GM19395 (cell line): Measurements from ENCODE around the gene NFIX.

Source experiments
- ATAC-seq: cut with Tn5 transposase; IDR thresholded peaks from one replicate; pipeline ENCODE4 v1.9.1; 2021; ENCODE audit warnings: mild to moderate bottlenecking, moderate library complexity; ENCODE audit not compliant: unreplicated experiment

NFIX gene

DNA sequence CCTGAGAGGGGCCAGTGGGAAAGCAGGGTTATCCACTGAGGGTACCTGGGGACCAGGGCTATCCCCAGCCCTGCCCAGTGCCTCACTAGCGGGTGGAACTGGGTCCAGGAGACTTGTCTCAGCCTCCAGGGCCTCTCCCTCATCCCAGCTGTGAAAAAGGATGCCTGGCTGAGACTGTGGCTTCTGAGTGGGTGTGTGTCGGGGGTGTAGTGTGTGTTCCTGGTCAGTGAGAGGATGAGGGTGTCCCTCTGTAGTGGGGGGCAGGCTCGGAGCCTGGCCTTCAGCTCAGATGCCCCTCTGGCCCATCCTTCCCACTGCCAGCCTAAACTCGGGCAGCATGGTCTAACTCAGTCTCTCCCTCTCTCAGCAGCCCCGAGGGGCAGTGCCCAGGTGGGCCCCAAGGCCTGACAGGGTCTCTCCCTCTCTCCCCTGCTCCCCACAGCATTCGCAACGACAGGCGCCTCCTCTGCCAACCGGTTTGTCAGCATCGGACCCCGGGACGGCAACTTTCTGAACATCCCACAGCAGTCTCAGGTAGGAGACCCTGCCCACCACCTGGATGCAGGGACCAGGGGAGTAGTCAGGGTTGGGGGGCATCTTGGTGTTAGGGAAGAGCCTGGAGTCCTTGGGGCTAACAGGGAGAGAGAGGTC lies 94.7 kb downstream of the NFIX start:
- no peak for ATAC-seq

DNA sequence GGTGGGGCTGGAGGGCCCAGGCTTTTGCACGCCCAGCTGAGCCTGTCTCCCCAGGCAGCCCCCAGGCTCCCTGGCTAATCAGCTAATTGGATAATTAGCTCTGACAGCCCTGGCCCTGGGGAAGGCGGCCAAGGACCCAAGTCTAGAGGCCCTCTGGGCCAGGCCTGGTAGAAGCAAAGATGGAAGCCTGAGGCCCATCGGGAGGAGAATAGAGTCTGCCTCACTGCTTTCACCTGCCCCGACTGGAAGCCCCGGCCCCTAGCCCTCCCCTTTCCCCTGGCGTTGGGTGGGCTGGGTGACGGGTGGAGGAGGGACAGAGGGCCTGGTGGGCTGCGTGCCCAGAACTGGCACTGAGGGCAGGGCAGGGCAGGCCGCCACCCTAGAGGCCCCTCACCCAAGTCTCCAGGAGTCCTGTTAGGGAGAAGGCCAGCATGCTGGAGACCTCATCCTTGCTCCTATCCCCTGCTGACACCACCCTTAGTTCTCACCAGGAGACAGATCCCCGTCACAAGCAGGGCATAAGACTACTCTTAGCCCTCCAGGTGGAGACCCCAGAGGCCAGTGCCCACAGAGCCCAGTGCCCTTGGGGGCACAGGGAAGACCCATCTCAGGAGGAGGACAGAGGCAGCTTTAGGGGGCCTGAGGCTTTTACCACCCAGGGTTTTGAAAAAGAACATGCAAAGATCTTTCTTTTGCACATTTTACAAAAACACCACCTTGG lies 95.4 kb downstream of the NFIX start:
- no peak for ATAC-seq

DNA sequence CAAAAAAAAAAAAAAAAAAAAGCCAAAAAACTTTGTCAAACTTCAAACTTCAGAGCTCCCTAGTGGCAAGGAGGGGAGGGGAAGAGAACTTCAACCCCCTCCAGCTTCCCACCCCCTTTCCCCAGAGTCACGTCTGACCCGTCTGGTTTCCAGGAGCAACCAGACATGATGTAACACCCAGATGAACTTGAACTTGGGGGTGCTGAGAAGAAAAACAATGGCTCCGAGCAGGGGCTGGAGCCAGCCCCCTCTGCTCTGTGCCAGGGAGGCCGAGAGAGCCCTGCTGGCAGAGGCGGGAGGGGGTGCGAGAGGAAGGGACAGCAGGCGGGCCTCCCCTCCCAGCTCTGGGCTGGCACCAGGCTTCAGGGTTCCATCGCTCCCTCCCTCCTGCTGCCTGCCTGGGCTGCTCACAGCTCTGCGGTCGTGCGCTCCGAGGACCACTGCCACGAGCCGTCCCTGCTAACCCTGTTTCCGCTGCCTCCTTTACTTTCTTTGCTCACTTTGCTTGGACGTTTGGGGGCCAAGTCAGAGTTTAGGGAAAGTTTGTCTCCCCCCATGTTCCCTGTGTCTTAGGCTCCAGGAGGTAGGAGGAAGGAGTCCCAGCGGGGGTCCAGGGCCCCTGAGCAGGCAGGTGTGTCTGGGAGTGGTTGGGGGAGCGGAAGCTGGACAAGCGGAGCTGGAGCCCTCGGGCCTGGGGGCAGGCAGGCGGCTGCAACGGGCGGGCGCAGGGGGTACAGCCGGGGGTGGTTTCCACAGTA lies 96.3 kb downstream of the NFIX start:
- no peak for ATAC-seq

DNA sequence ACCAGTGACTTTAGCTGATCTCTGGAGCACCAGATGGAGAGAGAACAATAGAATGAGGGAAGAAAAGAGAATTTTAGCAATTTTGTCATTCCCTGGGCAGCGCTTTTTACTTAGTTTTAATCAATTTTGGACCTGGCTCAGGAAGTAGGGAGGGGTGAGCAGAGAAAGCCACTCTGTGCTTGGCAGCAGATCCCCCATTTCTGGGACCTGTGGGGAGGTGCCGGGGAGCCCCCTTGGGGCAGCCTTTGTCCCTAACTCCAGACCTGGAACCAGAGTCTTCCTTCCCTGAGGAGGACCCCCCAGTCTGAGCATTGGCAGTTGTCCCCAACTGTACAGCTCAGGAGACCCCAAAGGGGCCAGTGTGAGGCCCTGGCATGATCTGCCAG lies 96.9 kb downstream of the NFIX start:
- ATAC-seq, result no peak

DNA sequence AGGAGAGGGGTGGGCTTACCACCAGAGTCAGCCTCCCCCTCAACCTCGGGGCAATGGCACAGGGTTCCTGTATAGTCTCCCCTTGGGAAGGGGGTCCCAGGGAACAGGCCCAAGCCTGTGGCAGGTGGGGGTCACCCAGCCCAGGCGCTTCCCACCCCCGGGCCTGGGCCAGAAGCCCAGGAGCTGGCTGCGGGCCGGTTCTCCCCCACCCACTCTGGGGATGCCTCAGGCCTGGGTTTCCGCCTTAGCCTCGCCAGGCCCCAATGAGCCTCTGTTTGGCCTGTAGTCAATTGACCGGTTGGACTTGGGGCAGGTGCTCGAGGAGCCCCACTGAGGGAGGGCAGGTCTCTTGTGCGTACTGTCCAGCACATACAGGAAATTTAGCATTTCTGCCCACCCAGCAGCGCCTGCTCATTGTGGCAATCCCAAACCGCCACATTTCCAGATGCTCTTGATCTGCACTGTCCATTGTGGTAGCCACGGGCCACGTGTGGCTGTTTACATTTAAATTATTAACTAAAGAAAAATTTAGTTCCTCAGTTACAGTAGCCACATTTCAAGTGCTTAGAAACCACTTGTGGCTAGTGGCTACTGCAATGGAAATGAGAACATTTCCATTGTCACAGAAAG lies 97.4 kb downstream of the NFIX start:
- ATAC-seq, result no peak

DNA sequence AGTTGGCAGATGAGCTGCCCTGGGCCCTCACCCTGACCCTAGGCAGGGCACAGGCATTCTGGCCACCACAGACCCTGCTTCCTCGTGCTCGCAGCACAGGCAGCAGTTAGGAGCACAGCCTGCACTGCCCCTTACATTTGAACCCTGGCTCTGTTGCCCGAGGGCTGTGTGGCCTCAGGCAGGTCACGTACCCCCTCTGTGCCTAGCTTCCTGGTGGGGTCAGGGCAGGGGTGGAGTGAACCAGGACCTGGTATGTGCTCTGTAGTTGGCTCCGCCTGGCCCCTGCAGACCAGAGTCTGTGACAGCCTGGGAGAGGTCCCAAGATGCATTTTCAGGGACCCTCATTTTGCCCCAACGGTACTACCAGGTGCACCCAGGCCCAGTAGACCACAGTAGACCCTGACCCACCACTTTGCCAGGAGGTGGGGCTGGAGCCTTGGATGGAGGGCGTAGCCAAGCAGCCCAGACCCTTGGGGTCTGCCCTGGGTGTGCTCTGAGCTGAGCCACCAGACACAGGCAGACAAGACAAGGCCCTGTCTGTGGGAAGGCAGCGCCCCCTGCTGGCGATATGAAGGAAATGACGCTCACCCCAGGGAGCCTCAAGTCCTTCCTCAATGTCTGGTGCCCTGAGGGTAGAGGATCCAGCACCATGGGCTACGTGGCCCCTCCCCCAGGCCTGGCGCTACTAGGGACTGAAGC lies 98.3 kb downstream of the NFIX start:
- no peak for ATAC-seq

DNA sequence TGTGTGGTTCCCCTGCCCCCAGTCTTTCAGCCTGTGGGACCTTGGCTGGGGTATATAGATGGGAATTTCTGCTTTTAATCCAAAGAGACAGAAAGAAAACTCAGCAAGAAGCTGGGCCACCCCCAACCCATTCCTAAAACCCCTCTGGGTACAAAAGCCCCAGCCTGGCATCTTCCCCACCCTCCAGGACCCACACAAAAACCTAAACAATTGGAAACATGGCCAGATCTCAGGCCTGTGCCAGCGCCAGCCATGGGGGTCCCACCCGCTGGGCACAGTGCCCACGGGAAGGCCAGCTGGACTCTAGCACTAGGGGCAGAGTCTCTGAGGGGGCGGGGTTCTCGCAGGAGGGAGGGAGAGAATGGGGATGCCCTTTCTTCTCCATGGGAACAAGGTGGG lies 98.8 kb downstream of the NFIX start:
- ATAC-seq, result no peak

DNA sequence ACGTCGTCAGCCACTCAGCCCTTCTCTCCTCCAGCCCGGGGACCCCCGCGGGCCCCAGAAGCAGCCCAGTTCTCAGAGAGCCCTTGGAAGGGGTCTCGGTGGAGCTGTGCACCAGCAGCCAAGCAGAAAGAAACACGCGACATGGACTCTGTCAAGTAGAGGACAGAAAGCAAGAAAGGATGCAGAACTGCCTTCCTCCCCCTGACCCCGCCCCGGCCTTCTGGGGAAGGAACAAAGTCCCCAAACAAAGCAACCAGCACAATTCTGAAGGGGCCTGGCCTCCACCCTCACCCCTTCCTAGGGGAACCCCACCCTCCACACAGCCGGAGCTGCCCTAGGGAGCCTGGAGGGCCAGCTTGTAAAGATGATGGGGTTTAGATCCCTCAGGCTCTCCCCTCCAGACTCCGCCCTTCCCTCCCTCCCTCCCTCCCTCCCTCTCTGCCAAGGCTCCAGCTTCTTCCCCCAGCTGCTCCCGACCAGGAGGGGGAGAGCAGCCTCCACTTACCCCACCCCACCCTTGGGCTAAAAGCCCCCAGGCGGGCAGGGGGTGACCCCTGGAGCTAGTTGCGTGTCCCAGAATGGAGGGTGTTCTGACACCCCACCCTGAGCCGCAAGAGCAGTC lies 99.6 kb downstream of the NFIX start:
- no peak for ATAC-seq

DNA sequence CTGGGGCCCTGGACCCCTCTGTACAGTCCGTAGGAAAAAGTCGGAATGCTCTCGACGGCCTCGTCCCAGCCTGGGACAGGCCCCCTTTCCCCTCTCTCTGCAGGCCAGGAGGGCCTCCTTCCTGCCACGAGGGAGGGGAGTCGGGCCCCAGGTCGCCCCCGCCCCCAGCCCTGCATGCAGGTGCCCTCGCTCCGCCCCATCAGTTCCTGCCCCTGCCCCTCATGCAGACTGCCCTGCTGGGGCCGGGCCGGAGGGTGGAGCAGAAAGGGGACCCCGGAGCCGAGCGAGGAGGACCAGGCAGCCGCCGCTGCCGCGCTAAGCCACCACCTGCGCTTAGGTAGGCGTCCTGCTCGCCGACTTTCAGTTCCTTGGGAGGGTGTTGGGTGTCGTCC lies 100.1 kb downstream of the NFIX start:
- ATAC-seq, result no peak

DNA sequence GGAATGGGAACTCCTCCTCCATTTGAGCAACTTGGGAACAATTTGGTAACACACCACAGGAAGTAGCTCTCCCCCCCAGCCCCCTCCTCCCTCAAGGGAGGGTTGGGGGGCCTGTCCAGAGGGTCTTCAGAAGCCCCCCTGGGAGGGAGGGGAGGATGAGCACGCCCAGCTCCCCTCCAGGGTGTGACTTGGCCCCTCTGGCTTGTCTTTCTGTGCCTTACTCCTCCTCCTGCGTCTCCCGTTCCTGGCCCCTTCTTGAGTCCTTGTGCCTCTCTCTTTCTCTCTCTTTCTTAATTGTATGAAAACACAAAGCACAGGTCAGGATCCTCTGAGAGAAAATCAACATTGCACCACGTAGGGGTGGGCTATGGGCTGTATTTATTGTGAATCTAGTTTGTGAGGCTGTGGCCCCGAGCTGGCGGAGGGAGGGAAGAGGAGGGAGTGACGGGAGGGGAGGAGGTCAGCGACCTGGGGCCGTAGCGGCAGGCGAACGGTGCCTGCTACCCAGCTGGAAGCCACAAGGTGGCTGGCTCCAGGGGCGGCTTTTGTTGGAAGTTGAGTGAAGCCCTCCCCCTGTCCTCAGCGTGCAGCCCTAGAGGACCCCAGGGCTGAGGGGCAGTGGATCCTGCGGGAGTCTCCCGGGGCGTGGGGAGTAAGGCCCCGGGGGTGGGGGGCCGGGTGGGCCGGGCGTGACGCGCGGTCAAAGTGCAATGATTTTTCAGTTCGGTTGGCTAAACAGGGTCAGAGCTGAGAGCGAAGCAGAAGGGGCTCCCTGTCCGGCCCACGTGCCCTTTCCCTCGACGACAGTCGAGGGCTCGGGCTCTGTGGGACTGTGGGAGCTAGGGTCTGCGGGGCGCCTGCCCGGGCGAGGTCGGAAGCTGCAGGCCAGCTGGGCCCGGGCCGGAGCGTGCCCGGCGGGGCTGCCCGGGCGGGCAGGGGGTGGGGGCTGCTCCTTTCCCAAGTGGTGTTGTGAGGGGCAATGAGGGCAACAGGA lies 101.0 kb downstream of the NFIX start:
- ATAC-seq, result no peak

DNA sequence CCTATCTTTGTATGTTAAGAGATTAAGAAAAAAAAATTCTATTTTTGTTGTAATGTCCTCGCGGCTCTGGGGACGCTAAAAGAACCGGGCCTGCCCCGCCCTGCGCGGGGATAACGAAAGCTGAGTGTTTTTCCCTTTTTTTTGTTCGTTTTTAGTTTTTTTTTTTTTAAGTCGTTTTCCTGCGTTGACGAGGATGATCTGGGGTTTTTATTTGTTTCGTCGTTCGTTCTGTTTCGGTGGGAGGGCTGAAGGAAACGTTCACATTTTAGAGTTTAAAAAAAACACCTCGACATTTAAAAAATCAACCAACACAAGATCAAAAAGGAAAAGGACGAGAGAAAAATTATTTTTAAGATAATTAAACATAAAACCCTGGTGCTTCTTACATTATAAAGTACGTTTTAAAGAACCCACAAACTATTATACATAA lies 101.8 kb downstream of the NFIX start:
- ATAC-seq, result no peak

DNA sequence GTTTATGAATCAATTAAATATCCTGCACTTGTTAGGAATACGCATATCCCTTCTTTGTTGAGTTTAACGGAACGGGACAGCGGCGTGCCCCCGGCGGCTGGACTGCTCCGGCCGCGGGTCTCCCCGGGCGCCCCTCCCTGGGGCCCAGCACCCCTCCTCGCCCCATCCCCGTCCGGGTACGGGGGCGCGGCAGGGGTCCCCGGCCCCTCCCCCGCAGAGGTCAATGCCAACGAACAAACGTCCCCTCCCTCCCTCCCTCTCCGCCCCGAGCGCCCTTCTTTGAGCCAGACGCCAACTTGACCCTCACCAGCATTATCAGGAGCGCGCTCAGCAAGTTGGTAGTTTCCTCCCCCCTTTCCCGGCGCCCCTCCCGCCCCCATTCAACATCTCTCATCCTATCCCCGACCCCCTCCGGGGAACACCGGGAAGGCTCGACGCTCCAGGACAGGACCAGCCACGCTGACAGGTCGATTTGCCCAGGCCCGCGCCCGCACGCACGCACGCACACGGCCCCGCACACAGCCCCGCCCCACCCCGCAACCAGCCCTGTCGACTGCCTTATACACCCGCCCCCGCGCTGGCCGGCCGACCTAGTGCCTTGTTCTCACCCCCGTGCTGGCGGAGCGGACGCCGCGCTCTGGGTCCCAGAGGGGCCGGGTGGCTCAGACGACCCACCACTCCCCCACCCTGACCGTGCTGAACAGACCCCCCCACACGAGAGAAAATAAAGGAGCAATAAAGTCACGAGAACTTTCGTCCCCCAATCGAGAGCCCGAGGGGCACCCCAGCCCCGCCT lies 102.4 kb downstream of the NFIX start:
- no peak for ATAC-seq

DNA sequence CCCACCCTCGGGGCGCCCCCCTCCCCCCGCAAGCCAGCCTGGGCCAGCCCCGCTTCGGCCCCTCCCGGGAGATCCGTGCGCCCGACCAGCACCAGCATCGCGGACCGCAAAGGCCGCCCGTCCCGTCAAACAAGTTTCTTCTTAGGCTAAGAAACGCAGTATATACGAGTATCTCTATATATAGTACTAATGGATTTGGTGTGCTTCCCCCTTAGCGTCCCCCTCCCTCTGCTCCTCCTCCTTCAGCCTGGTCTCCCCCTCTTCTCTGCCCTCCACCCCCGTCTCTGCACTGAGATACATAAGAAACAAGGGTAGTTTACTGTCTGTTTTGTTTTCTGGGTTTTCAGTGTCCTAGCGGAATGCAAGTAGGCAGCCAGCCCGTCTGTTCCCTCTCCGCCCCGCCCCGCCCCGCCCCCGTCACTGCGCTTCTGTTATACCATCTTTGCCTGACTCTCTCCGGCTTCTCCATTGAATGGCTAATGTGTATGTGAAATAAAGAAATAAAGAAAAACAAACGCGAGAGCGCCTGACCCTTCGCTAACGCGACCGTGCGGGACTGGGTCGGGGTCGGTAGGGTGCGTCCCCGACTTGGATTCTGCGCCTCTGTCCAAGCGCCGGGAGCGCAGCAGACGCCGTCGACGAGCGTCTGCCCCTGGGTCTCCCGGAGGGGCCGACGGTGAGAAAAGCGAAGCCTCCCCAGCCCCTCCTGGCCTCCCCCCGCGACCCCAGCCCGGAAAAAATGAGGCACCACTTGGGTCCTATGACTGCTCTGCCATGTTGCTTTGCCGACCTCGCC lies 103.2 kb downstream of the NFIX start:
- no peak for ATAC-seq

DNA sequence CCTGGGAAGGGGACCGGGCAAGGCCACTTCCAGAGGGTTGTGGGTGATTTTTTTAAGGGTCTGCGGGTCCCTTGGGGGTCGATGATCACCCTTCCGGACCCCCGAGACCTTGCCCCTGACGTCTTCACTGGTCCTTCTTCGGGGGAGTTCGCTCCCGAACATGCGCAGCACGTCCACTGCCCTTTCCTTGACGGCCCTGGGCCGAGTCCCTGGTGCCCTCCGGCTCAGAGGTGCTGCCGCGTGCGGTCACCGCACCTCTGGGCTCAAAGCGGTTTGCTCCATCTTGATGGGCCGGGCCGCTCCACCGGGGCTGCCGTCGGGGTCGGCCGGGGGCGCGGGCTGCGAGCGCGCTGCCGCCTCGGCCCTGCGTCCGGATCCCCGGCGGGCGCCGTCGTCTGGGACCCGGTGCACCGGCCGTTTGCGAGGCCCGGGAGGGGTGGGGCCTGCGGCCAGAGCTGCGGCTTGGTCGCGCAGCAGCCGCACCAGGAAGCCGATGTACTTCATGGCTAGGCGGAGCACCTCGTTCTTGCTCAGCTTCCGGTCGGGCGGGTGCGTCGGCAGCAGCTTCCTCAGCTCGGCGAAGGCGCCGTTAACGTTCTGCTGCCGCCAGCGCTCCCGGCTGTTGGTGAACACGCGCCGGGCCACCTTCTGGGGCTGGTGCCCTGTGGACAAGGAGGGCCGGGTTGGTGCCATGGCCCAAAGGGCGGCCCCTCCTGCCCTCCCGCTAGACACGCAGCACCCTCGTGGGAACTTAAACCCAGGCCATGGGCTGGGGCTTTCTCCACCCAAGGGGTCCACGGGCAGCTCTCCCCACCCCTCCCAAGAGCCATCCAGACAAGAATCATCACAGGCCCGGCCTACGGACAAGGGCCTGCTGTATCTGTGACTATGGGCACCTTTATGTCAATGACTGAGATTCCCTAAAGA lies 104.1 kb downstream of the NFIX start:
- no peak for ATAC-seq

DNA sequence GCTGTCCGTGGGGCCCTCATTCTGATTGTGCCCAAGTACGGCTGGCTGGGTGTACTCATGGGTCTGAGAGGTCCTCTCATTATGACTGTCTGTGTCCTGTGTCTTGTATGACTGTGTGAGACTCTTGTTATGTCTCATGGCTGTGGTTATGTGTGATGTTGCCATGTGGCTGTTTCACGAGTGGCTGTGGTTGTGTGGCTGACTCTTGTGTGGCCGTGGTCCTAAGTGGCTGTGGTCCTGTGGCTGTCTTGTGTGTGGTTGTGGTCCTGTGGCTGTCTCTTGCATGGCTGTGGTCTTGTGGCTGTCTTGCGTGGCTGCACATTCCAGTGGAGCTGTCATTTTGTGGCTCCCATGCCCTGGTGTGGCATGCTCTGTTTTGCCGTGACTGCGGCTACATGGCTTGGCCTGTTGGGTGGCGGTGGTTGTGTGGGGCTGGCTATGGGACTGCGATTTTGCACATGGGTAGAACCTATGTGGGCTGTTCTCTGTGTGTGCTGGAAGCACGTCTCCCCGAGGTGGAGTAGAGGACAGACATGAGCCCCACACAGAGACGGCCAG lies 104.8 kb downstream of the NFIX start:
- ATAC-seq, result no peak

DNA sequence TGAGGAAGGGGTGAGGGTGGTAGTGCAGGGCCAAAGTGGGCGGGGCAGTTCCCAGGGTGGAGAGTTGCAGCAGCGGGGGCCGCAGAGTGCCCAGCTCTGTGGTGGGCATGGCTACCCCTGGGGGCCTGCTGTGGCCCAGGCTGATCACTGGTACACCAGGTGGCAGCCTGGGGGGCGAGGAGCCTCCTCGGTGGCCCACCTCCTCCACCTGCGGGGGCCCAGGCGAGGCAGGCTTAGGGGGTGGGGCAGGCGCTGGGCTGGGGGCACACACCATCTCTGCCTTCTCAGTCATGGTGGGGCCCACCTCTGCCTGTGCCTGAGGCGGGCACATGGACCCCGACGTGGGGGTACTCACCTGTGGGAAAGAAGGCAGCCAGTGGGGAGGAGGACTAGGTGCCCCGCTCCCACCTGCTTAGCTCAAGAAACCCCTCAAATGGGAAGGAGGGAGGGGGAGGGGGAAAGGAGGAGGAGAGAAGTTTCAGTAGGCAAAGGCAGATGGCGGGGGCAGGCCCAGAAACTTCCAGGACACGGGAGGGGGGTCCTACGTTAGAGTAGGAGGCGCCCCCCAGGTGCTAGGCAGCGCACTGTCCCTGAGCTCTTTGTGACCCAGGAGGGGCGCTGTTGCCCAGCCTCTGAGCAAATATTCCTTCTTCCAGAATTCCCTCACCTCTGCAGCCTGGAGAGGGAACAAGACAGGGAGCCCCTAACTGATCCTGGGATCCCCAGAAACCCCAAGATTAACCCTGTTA lies 105.7 kb downstream of the NFIX start:
- ATAC-seq, result no peak
